Measurements from ENCODE around the gene RIPK3. TPM values are rescaled to one million over a fixed set of nuclear protein-coding genes. Genes with fewer than 3 reads are reported as not detected.

RIPK3 gene
- total and polyA plus RNA-seq, 2 experiments from 2014 or later: 4.8 to 7.0 TPM

GRCh38 chr14:24369907-24370687 is 30.3 kb upstream of the RIPK3 start:
- H3K9me3 ChIP-seq (ENCODE audit: low read depth): no peaks in the 10 kb centered on the region
- no peaks in the 10 kb centered on the region for H3K27me3 ChIP-seq
- peaks cover 4% of the 10 kb centered on the region for H3K4me1 ChIP-seq (ENCODE audit: insufficient read depth)
- H4K20me1 ChIP-seq (ENCODE audit: insufficient read depth, poor library complexity, severe bottlenecking): no peaks in the 10 kb centered on the region
- H3K27ac ChIP-seq: no peak overlapping the region
- WGBS (ENCODE audit: low lambda C conversion rate, missing lambda C conversion rate): 92% methylated on average over 25 of the region's 32 CpGs
- peak overlapping the region; percentile 79 for H3K4me2 ChIP-seq
- TF ChIP-seq, protein P1, sequence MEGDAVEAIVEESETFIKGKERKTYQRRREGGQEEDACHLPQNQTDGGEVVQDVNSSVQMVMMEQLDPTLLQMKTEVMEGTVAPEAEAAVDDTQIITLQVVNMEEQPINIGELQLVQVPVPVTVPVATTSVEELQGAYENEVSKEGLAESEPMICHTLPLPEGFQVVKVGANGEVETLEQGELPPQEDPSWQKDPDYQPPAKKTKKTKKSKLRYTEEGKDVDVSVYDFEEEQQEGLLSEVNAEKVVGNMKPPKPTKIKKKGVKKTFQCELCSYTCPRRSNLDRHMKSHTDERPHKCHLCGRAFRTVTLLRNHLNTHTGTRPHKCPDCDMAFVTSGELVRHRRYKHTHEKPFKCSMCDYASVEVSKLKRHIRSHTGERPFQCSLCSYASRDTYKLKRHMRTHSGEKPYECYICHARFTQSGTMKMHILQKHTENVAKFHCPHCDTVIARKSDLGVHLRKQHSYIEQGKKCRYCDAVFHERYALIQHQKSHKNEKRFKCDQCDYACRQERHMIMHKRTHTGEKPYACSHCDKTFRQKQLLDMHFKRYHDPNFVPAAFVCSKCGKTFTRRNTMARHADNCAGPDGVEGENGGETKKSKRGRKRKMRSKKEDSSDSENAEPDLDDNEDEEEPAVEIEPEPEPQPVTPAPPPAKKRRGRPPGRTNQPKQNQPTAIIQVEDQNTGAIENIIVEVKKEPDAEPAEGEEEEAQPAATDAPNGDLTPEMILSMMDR (IDR thresholded peaks at IDR 0.05; ENCODE audit: poor library complexity): no peak
- TF ChIP-seq EZH2 (IDR thresholded peaks at IDR 0.05; ENCODE audit: borderline replicate concordance): no peak
- no peak for TF ChIP-seq EZH2phosphoT487 (IDR thresholded peaks at IDR 0.05; ENCODE audit: low read depth, severe bottlenecking, unreplicated experiment)
- H2AFZ ChIP-seq: no peak overlapping the region
- H3K4me3 ChIP-seq: no peak overlapping the region
- H3K79me2 ChIP-seq: peaks cover 7% of the 10 kb centered on the region
- H3K36me3 ChIP-seq (replicated peaks; ENCODE audit: insufficient read depth, low read depth): no peaks in the 10 kb centered on the region
- DNase-seq (ENCODE audit: low spot score): no peak
- no peaks in the 10 kb centered on the region for H3K9me2 ChIP-seq (replicated peaks; ENCODE audit: insufficient read depth)

DNA sequence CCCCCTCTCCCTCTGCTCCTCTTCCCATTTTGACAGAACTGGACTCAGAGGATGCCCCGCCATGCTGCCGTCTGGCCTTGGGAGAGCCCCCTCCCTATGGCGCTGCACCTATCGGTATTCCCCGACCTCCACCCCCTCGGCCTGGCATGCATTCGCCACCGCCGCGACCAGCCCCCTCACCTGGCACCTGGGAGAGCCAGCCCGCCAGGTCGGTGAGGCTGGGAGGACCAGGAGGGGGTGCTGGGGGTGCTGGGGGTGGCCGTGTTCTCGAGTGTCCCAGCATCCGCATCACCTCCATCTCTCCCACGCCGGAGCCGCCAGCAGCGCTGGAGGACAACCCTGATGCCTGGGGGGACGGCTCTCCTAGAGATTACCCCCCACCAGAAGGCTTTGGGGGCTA is 29.7 kb upstream of the RIPK3 start:
- DNase-seq (ENCODE audit: low spot score): no peak
- Histone ChIP-seq H3K79me2 (peaks cover 7% of the 10 kb centered on the region), H4K20me1 (ENCODE audit: insufficient read depth, poor library complexity, severe bottlenecking) (no peaks in the 10 kb centered on the region), H3K4me3 (no peak overlapping the region), H3K9me3 (ENCODE audit: low read depth) (no peaks in the 10 kb centered on the region), H3K27me3 (no peaks in the 10 kb centered on the region), H3K4me1 (ENCODE audit: insufficient read depth) (peaks cover 7% of the 10 kb centered on the region), H3K36me3 (replicated peaks; ENCODE audit: insufficient read depth, low read depth) (no peaks in the 10 kb centered on the region), H3K27ac (peak overlapping the region; percentile 98), H3K9me2 (replicated peaks; ENCODE audit: insufficient read depth) (no peaks in the 10 kb centered on the region), H2AFZ (no peak overlapping the region), H3K4me2 (peak overlapping the region; percentile 79)
- TF ChIP-seq EZH2 (IDR thresholded peaks at IDR 0.05; ENCODE audit: borderline replicate concordance) (no peak), EZH2phosphoT487 (IDR thresholded peaks at IDR 0.05; ENCODE audit: low read depth, severe bottlenecking, unreplicated experiment) (no peak)
- TF ChIP-seq, protein P1 (IDR thresholded peaks at IDR 0.05; ENCODE audit: poor library complexity): no peak
- WGBS (ENCODE audit: low lambda C conversion rate, missing lambda C conversion rate): 97% methylated on average over 6 of the region's 20 CpGs

GRCh38 chr14:24368562-24369252 is 28.9 kb upstream of the RIPK3 start:
- Histone ChIP-seq H3K9me3 (ENCODE audit: low read depth) (no peaks in the 10 kb centered on the region), H3K36me3 (replicated peaks; ENCODE audit: insufficient read depth, low read depth) (no peaks in the 10 kb centered on the region), H3K27me3 (no peaks in the 10 kb centered on the region), H3K4me2 (peak overlapping the region; percentile 79), H3K27ac (peak overlapping the region; percentile 98), H3K79me2 (peaks cover 7% of the 10 kb centered on the region), H3K9me2 (replicated peaks; ENCODE audit: insufficient read depth) (no peaks in the 10 kb centered on the region), H2AFZ (peak overlapping the region; percentile 70), H3K4me3 (peak overlapping the region; percentile 86), H4K20me1 (ENCODE audit: insufficient read depth, poor library complexity, severe bottlenecking) (no peaks in the 10 kb centered on the region), H3K4me1 (ENCODE audit: insufficient read depth) (peaks cover 7% of the 10 kb centered on the region)
- WGBS (ENCODE audit: low lambda C conversion rate, missing lambda C conversion rate): 8% methylated on average over 13 of the region's 52 CpGs
- TF ChIP-seq EZH2 (IDR thresholded peaks at IDR 0.05; ENCODE audit: borderline replicate concordance): no peak
- TF ChIP-seq, protein P1 (IDR thresholded peaks at IDR 0.05; ENCODE audit: poor library complexity): peak; percentile 24
- no peak for TF ChIP-seq EZH2phosphoT487 (IDR thresholded peaks at IDR 0.05; ENCODE audit: low read depth, severe bottlenecking, unreplicated experiment)
- DNase-seq (ENCODE audit: low spot score): peak; percentile 90
